HL-60 (cell line): ENCODE results near the gene CD14.

Experiments
- DNase-seq, 2 experiments: peaks; one replicate each; pipeline ENCODE4 v3.0.0-alpha.2; 2010 to 2020; ENCODE audit warnings: low read depth in 1 of 2, low spot score in 1 of 2
- H3K27ac ChIP-seq: fragments of 250-450 bp; sonication (Bioruptor Pico); replicated peaks from 2 replicates; pipeline ENCODE4 v1.5.1; 2020; ENCODE audit warnings: mild to moderate bottlenecking, moderate library complexity
- H3K27me3 ChIP-seq: fragments of 250-450 bp; sonication (Bioruptor Pico); 2 replicates; pipeline ENCODE4 v1.5.1; 2021; ENCODE audit warnings: mild to moderate bottlenecking, moderate library complexity; ENCODE audit not compliant: insufficient read depth, poor library complexity, severe bottlenecking
- H3K4me3 ChIP-seq: replicated peaks from 2 replicates; pipeline ENCODE4 v1.5.1; 2011; ENCODE audit warnings: mild to moderate bottlenecking, control low read depth, low read length; ENCODE audit not compliant: insufficient read depth
- CTCF ChIP-seq: IDR thresholded peaks from one replicate; pipeline ENCODE4 v1.5.1; 2011; ENCODE audit warnings: low read length, control low read depth, inconsistent platforms; ENCODE audit not compliant: insufficient read depth
- GABPA ChIP-seq: IDR thresholded peaks from 2 replicates; pipeline ENCODE4 v1.6.1; 2012; ENCODE audit warnings: low read depth
- POLR2AphosphoS5 ChIP-seq: IDR thresholded peaks from 2 replicates; pipeline ENCODE4 v1.6.1; 2012; ENCODE audit warnings: low read depth
- REST ChIP-seq: IDR thresholded peaks from 2 replicates; pipeline ENCODE4 v1.6.1; 2012; ENCODE audit warnings: low read depth; ENCODE audit not compliant: insufficient replicate concordance
- SPI1 ChIP-seq: IDR thresholded peaks from 2 replicates; pipeline ENCODE4 v1.6.1; 2012; ENCODE audit warnings: low read depth, mild to moderate bottlenecking, borderline replicate concordance

The CD14 gene

GRCh38 chr5:140591747-140592372 lies 41.1 kb downstream of the CD14 start:
- DNase-seq = peak in 1 of 2 experiments; percentile 38
- Histone ChIP-seq H3K27ac (peak overlapping the region; percentile 6; the same call in 1 of the 2 replicates), H3K4me3 (no peak overlapping the region), H3K27me3 (no peaks in the 10 kb centered on the region)
- TF ChIP-seq POLR2AphosphoS5 = no peak
- TF ChIP-seq REST = no peak
- no peak for TF ChIP-seq SPI1
- TF ChIP-seq CTCF = no peak
- TF ChIP-seq GABPA = no peak

- Histone ChIP-seq H3K4me3 (no peak overlapping the region), H3K27me3 (no peaks in the 10 kb centered on the region), H3K27ac (no peak overlapping the region)
- no peak for DNase-seq
- TF ChIP-seq SPI1 (no peak), CTCF (no peak), REST (no peak), POLR2AphosphoS5 (no peak), GABPA (no peak)
Measured at GRCh38 chr5:140590861-140591260, 42.1 kb downstream of the CD14 start.

GRCh38 chr5:140588311-140589070 lies 44.5 kb downstream of the CD14 start:
- Histone ChIP-seq H3K27ac (0 out of 2 replicates have a peak overlapping the region, but pooled peaks have one; percentile 4), H3K27me3 (no peaks in the 10 kb centered on the region), H3K4me3 (no peak overlapping the region)
- DNase-seq = no peak
- TF ChIP-seq REST (no peak), SPI1 (no peak), GABPA (no peak), POLR2AphosphoS5 (no peak), CTCF (no peak)
